ENCODE data around the gene UBE4A.
"Not testable (repeated sequence)": the region's sequence is repeated elsewhere in the genome, so short reads cannot be mapped to it uniquely, and the experiment has no call there.

Gene UBE4A

GRCh38 chr11:118401151-118401879 is 41.9 kb downstream of the UBE4A start, which contains the start of gene ATP5MG:
Gene ATP5MG (plus strand): TSS chr11:118401606. CDS start chr11:118401666, 60 bp downstream.
- DNase-seq (ENCODE audit: low spot score): peak; percentile 75

- DNase-seq (ENCODE audit: low spot score): peak; percentile 22
Observed at GRCh38 chr11:118401880-118402590, 42.6 kb downstream of the UBE4A start.

GRCh38 chr11:118402594-118402993 is 43.2 kb downstream of the UBE4A start:
- DNase-seq (ENCODE audit: low spot score): not testable (repeated sequence)

- no peak for DNase-seq (ENCODE audit: low spot score)
Observed at GRCh38 chr11:118406599-118407166, 47.3 kb downstream of the UBE4A start.

- no peak for DNase-seq (ENCODE audit: low spot score)
Observed at GRCh38 chr11:118410055-118410745, 50.8 kb downstream of the UBE4A start.

GRCh38 chr11:118411530-118411929 is 52.1 kb downstream of the UBE4A start:
- DNase-seq (ENCODE audit: low spot score): no peak

GRCh38 chr11:118412921-118413320 is 53.5 kb downstream of the UBE4A start:
- no peak for DNase-seq (ENCODE audit: low spot score)

- no peak for DNase-seq (ENCODE audit: low spot score)
Observed at GRCh38 chr11:118415062-118415738, 55.8 kb downstream of the UBE4A start.

GRCh38 chr11:118415739-118416068 is 56.3 kb downstream of the UBE4A start:
- DNase-seq (ENCODE audit: low spot score): no peak

GRCh38 chr11:118416900-118417299 is 57.5 kb downstream of the UBE4A start:
- not testable (repeated sequence) for DNase-seq (ENCODE audit: low spot score)

- DNase-seq (ENCODE audit: low spot score): no peak
Observed at GRCh38 chr11:118417801-118418200, 58.4 kb downstream of the UBE4A start.

- DNase-seq (ENCODE audit: low spot score): no peak
Observed at GRCh38 chr11:118418766-118419165, 59.4 kb downstream of the UBE4A start.

- no peak for DNase-seq (ENCODE audit: low spot score)
Observed at GRCh38 chr11:118427707-118428106, 68.3 kb downstream of the UBE4A start.

- peak; percentile 25 for DNase-seq (ENCODE audit: low spot score)
Observed at GRCh38 chr11:118430956-118431355, 71.6 kb downstream of the UBE4A start.

GRCh38 chr11:118434123-118434552 is 74.7 kb downstream of the UBE4A start:
- DNase-seq (ENCODE audit: low spot score): peak; percentile 23

GRCh38 chr11:118434553-118435289 is 75.3 kb downstream of the UBE4A start:
- peak; percentile 57 for DNase-seq (ENCODE audit: low spot score)

GRCh38 chr11:118435290-118435892 is 76.0 kb downstream of the UBE4A start:
- peak; percentile 66 for DNase-seq (ENCODE audit: low spot score)

- DNase-seq (ENCODE audit: low spot score): peak; percentile 85
Observed at GRCh38 chr11:118435893-118436624, 76.7 kb downstream of the UBE4A start, which contains the start of gene KMT2A. Gene KMT2A (plus strand): TSS chr11:118436492. CDS start chr11:118436513, 21 bp downstream.

- no peak for DNase-seq (ENCODE audit: low spot score)
Observed at GRCh38 chr11:118436639-118437207, 77.3 kb downstream of the UBE4A start.

Data from HuH-7 (cell line).